Right atrium auricular region (tissue), 2 donors: Measurements from ENCODE around the gene CNDP1. TPM values are rescaled to one million over a fixed set of nuclear protein-coding genes. Genes with fewer than 3 reads are reported as not detected.

Source experiments
- DNase-seq: peaks from one replicate; pipeline ENCODE4 v3.0.0-alpha.2; 2019; ENCODE audit warnings: low spot score
- H3K27ac ChIP-seq, 2 donors: fragments of 200-600 bp; sonication (generic); 1 replicate in 1 of 2; 2 replicates in 1 of 2; pipeline ENCODE4 v1.5.1; 2016 to 2019
- H3K27me3 ChIP-seq, 2 donors: fragments of 200-600 bp; sonication (generic); one replicate each; pipeline versions ENCODE4 v1.5.1 to v1.6.0; 2017 to 2019
- H3K36me3 ChIP-seq: fragments of 200-600 bp; sonication (generic); one replicate; pipeline ENCODE4 v1.5.1; 2016
- H3K4me1 ChIP-seq, 2 donors: fragments of 200-600 bp; sonication (generic); one replicate each; pipeline versions ENCODE4 v1.5.1 to v1.6.0; 2017 to 2019
- H3K4me3 ChIP-seq, 2 donors: fragments of 200-600 bp; sonication (generic); 1 replicate in 1 of 2; 2 replicates in 1 of 2; pipeline ENCODE4 v1.5.1; 2017 to 2019; ENCODE audit warnings: mild to moderate bottlenecking in 1 of 2, moderate library complexity in 1 of 2
- H3K9me3 ChIP-seq, 2 donors: fragments of 200-600 bp; sonication (generic); one replicate each; pipeline ENCODE4 v1.5.1; 2019
- CTCF ChIP-seq, 2 donors: fragments of 200-600 bp; sonication (generic); IDR thresholded peaks; one replicate each; pipeline ENCODE4 v1.5.1; 2019; ENCODE audit warnings: antibody characterized with exemption in 2 of 2
- total RNA-seq, 2 donors: library from RNA; depleted of rRNA; stranded (reverse); fragments of >200 nt; gene quantifications; one replicate each; pipeline ENCODE4 v1.1.0, GENCODE V29; 2016

Gene CNDP1
- total RNA-seq, 2 donors from 2014 or later: not detected

- Histone ChIP-seq H3K27ac (no peak overlapping the region), H3K36me3 (peaks cover 90% of the 10 kb centered on the region), H3K27me3 (no peaks in the 10 kb centered on the region), H3K9me3 (no peaks in the 10 kb centered on the region), H3K4me3 (no peak overlapping the region), H3K4me1 (no peaks in the 10 kb centered on the region)
- no peak for DNase-seq
- TF ChIP-seq CTCF (IDR thresholded peaks at IDR 0.05): no peak
These were observed 26.4 kb upstream of the CNDP1 start for GRCh38 chr18:74507927-74508326.

GRCh38 chr18:74508366-74508765 lies 25.9 kb upstream of the CNDP1 start:
- no peak for TF ChIP-seq CTCF (IDR thresholded peaks at IDR 0.05)
- H3K27me3 ChIP-seq: no peaks in the 10 kb centered on the region
- H3K9me3 ChIP-seq: no peaks in the 10 kb centered on the region
- DNase-seq: no peak
- no peaks in the 10 kb centered on the region for H3K4me1 ChIP-seq
- H3K4me3 ChIP-seq: no peak overlapping the region
- H3K27ac ChIP-seq: no peak overlapping the region
- H3K36me3 ChIP-seq: peaks cover 90% of the 10 kb centered on the region

- H3K27ac ChIP-seq: no peak overlapping the region
- no peak for DNase-seq
- H3K4me3 ChIP-seq: no peak overlapping the region
- no peaks in the 10 kb centered on the region for H3K9me3 ChIP-seq
- peaks cover 90% of the 10 kb centered on the region for H3K36me3 ChIP-seq
- no peak for TF ChIP-seq CTCF (IDR thresholded peaks at IDR 0.05)
- H3K4me1 ChIP-seq: no peaks in the 10 kb centered on the region
- no peaks in the 10 kb centered on the region for H3K27me3 ChIP-seq
These were observed 25.5 kb upstream of the CNDP1 start for GRCh38 chr18:74508821-74509225.

- Histone ChIP-seq H3K36me3 (peaks cover 82% of the 10 kb centered on the region), H3K4me3 (no peak overlapping the region), H3K4me1 (no peaks in the 10 kb centered on the region), H3K9me3 (no peaks in the 10 kb centered on the region), H3K27me3 (no peaks in the 10 kb centered on the region), H3K27ac (no peak overlapping the region)
- TF ChIP-seq CTCF (IDR thresholded peaks at IDR 0.05): no peak
- DNase-seq: no peak
These were observed 24.2 kb upstream of the CNDP1 start for GRCh38 chr18:74509856-74510769.

GRCh38 chr18:74510770-74511095 lies 23.6 kb upstream of the CNDP1 start:
- DNase-seq: no peak
- TF ChIP-seq CTCF (IDR thresholded peaks at IDR 0.05): no peak
- Histone ChIP-seq H3K36me3 (peaks cover 81% of the 10 kb centered on the region), H3K27ac (no peak overlapping the region), H3K27me3 (no peaks in the 10 kb centered on the region), H3K4me3 (no peak overlapping the region), H3K9me3 (no peaks in the 10 kb centered on the region), H3K4me1 (no peaks in the 10 kb centered on the region)

GRCh38 chr18:74511823-74512222 lies 22.5 kb upstream of the CNDP1 start:
- no peak overlapping the region for H3K4me3 ChIP-seq
- no peaks in the 10 kb centered on the region for H3K4me1 ChIP-seq
- H3K9me3 ChIP-seq: no peaks in the 10 kb centered on the region
- DNase-seq: no peak
- H3K36me3 ChIP-seq: peaks cover 83% of the 10 kb centered on the region
- no peak for TF ChIP-seq CTCF (IDR thresholded peaks at IDR 0.05)
- no peak overlapping the region for H3K27ac ChIP-seq
- H3K27me3 ChIP-seq: no peaks in the 10 kb centered on the region
